NCI-H1092 treated with DMSO at 0.1 percent for 48 hours (cell line): ENCODE results near the gene NLGN1.

Experiments
- DNase-seq: peaks from one replicate; lab custom pipeline; 2025; lab: John Stamatoyannopoulos, UW

Gene NLGN1

GRCh38 chr3:174285242-174285864, 887.8 kb downstream of the NLGN1 start:
- no peak for DNase-seq

- DNase-seq: no peak
Measured at GRCh38 chr3:174287705-174288104, 890.2 kb downstream of the NLGN1 start.

GRCh38 chr3:174294616-174295015, 897.1 kb downstream of the NLGN1 start:
- DNase-seq: no peak

GRCh38 chr3:174295306-174296092, 898.0 kb downstream of the NLGN1 start:
- no peak for DNase-seq

GRCh38 chr3:174302746-174303315, 905.3 kb downstream of the NLGN1 start:
- no peak for DNase-seq

- DNase-seq: no peak
Measured at GRCh38 chr3:174303907-174304560, 906.5 kb downstream of the NLGN1 start.

GRCh38 chr3:174308736-174309135, 911.2 kb downstream of the NLGN1 start:
- no peak for DNase-seq

GRCh38 chr3:174310475-174310983, 913.0 kb downstream of the NLGN1 start:
- DNase-seq: no peak

GRCh38 chr3:174315225-174315624, 917.7 kb downstream of the NLGN1 start:
- DNase-seq: no peak

GRCh38 chr3:174317005-174317404, 919.5 kb downstream of the NLGN1 start:
- no peak for DNase-seq

- no peak for DNase-seq
Measured at GRCh38 chr3:174318181-174318580, 920.6 kb downstream of the NLGN1 start.

GRCh38 chr3:174321548-174321947, 924.0 kb downstream of the NLGN1 start:
- no peak for DNase-seq

- DNase-seq: no peak
Measured at GRCh38 chr3:174322789-174323188, 925.2 kb downstream of the NLGN1 start.

- no peak for DNase-seq
Measured at GRCh38 chr3:174325171-174325570, 927.6 kb downstream of the NLGN1 start.

- DNase-seq: no peak
Measured at GRCh38 chr3:174325834-174326700, 928.5 kb downstream of the NLGN1 start.

GRCh38 chr3:174329321-174329720, 931.8 kb downstream of the NLGN1 start:
- no peak for DNase-seq

- DNase-seq: no peak
Measured at GRCh38 chr3:174330303-174330702, 932.8 kb downstream of the NLGN1 start.

GRCh38 chr3:174331095-174331800, 933.7 kb downstream of the NLGN1 start:
- DNase-seq: no peak

GRCh38 chr3:174332391-174332790, 934.8 kb downstream of the NLGN1 start:
- no peak for DNase-seq

- peak; percentile 5 for DNase-seq
Measured at GRCh38 chr3:174333640-174334039, 936.1 kb downstream of the NLGN1 start.

GRCh38 chr3:174334111-174334510, 936.6 kb downstream of the NLGN1 start:
- no peak for DNase-seq
